ENCODE measurements around the gene SDK1. TPM values are rescaled to one million over a fixed set of nuclear protein-coding genes. Genes with fewer than 3 reads are reported as not detected.

SDK1 gene
- total RNA-seq, 1 experiment from 2014 or later, result 20.0 TPM

- TF ChIP-seq, protein P1, sequence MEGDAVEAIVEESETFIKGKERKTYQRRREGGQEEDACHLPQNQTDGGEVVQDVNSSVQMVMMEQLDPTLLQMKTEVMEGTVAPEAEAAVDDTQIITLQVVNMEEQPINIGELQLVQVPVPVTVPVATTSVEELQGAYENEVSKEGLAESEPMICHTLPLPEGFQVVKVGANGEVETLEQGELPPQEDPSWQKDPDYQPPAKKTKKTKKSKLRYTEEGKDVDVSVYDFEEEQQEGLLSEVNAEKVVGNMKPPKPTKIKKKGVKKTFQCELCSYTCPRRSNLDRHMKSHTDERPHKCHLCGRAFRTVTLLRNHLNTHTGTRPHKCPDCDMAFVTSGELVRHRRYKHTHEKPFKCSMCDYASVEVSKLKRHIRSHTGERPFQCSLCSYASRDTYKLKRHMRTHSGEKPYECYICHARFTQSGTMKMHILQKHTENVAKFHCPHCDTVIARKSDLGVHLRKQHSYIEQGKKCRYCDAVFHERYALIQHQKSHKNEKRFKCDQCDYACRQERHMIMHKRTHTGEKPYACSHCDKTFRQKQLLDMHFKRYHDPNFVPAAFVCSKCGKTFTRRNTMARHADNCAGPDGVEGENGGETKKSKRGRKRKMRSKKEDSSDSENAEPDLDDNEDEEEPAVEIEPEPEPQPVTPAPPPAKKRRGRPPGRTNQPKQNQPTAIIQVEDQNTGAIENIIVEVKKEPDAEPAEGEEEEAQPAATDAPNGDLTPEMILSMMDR (IDR thresholded peaks at IDR 0.05; ENCODE audit: unreplicated experiment), result no peak
- no TSS peak for BruUV-seq (replicated peaks)
- no peaks in the 10 kb centered on the region for H3K27me3 Mint-ChIP-seq (ENCODE audit: unreplicated experiment)
- H3K36me3 Mint-ChIP-seq (ENCODE audit: insufficient read depth, unreplicated experiment), result no peaks in the 10 kb centered on the region
- no peak overlapping the region for H3K4me3 Mint-ChIP-seq (ENCODE audit: low read depth, unreplicated experiment)
- DNase-seq, result no peak
- peaks cover 2% of the 10 kb centered on the region for H3K9me3 Mint-ChIP-seq (ENCODE audit: low read depth, unreplicated experiment)
- intact Hi-C loops (cut with micrococcal nuclease; ENCODE audit: unreplicated experiment), result no loop called here
- no peak overlapping the region for H3K27ac Mint-ChIP-seq (ENCODE audit: unreplicated experiment)
- CTCF ChIA-PET, result interaction anchor here (0.5 kb wide), 1 partner anchor 638 kb away, joined by 3 read pairs; no protein-coding TSS in a partner anchor
- no peaks in the 10 kb centered on the region for H3K4me1 Mint-ChIP-seq (ENCODE audit: low read depth, unreplicated experiment)
These were observed 381.1 kb downstream of the SDK1 start for GRCh38 chr7:3682028-3682710.

GRCh38 chr7:3683546-3684539 lies 382.8 kb downstream of the SDK1 start:
- Mint-ChIP-seq H3K27ac (ENCODE audit: unreplicated experiment) (no peak overlapping the region), H3K36me3 (ENCODE audit: insufficient read depth, unreplicated experiment) (no peaks in the 10 kb centered on the region), H3K4me3 (ENCODE audit: low read depth, unreplicated experiment) (no peak overlapping the region), H3K27me3 (ENCODE audit: unreplicated experiment) (no peaks in the 10 kb centered on the region), H3K4me1 (ENCODE audit: low read depth, unreplicated experiment) (no peaks in the 10 kb centered on the region), H3K9me3 (ENCODE audit: low read depth, unreplicated experiment) (no peaks in the 10 kb centered on the region)
- no TSS peak for BruUV-seq (replicated peaks)
- TF ChIP-seq, protein P1 (IDR thresholded peaks at IDR 0.05; ENCODE audit: unreplicated experiment), result no peak
- intact Hi-C loops (cut with micrococcal nuclease; ENCODE audit: unreplicated experiment), result no loop called here
- CTCF ChIA-PET, result interaction anchor here (0.6 kb wide), 1 partner anchor 229 kb away, joined by 3 read pairs; no protein-coding TSS in a partner anchor
- no peak for DNase-seq

GRCh38 chr7:3688071-3688470 lies 387.0 kb downstream of the SDK1 start:
- Mint-ChIP-seq H3K4me3 (ENCODE audit: low read depth, unreplicated experiment) (no peak overlapping the region), H3K27ac (ENCODE audit: unreplicated experiment) (no peak overlapping the region), H3K4me1 (ENCODE audit: low read depth, unreplicated experiment) (peaks cover 11% of the 10 kb centered on the region), H3K36me3 (ENCODE audit: insufficient read depth, unreplicated experiment) (no peaks in the 10 kb centered on the region), H3K9me3 (ENCODE audit: low read depth, unreplicated experiment) (no peaks in the 10 kb centered on the region), H3K27me3 (ENCODE audit: unreplicated experiment) (no peaks in the 10 kb centered on the region)
- CTCF ChIA-PET, result no interaction called here
- no peak for DNase-seq
- intact Hi-C loops (cut with micrococcal nuclease; ENCODE audit: unreplicated experiment), result no loop called here
- no TSS peak for BruUV-seq (replicated peaks)
- TF ChIP-seq, protein P1 (IDR thresholded peaks at IDR 0.05; ENCODE audit: unreplicated experiment), result no peak

DNA sequence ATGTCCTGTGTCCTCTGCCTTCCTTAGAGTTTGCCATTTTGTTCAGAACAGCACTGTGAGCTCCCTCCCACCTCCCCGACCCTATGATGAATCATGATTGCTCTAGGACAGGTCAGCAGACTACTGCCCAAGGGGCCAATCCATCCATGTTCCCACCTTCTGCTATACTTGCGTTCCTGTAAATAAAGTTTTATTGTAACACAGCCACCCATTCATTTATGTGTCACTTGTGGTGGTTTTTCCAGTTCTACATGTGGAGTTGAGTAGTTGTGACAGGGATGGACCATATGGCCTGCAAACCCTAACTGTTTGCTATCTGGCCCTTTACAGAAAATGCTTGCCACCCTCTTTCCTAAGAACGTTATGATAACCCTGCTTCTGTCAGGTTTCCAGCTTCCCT lies 387.8 kb downstream of the SDK1 start:
- no peak for DNase-seq
- no peak overlapping the region for H3K4me3 Mint-ChIP-seq (ENCODE audit: low read depth, unreplicated experiment)
- no peaks in the 10 kb centered on the region for H3K36me3 Mint-ChIP-seq (ENCODE audit: insufficient read depth, unreplicated experiment)
- no peaks in the 10 kb centered on the region for H3K9me3 Mint-ChIP-seq (ENCODE audit: low read depth, unreplicated experiment)
- BruUV-seq (replicated peaks), result no TSS peak
- intact Hi-C loops (cut with micrococcal nuclease; ENCODE audit: unreplicated experiment), result no loop called here
- H3K27ac Mint-ChIP-seq (ENCODE audit: unreplicated experiment), result no peak overlapping the region
- TF ChIP-seq, protein P1 (IDR thresholded peaks at IDR 0.05; ENCODE audit: unreplicated experiment), result no peak
- CTCF ChIA-PET, result no interaction called here
- H3K27me3 Mint-ChIP-seq (ENCODE audit: unreplicated experiment), result no peaks in the 10 kb centered on the region
- H3K4me1 Mint-ChIP-seq (ENCODE audit: low read depth, unreplicated experiment), result peaks cover 11% of the 10 kb centered on the region
